Karpas-422 (cell line): ENCODE results near the gene DSCAML1. TPM values are rescaled to one million over a fixed set of nuclear protein-coding genes. Genes with fewer than 3 reads are reported as not detected.

Experiments used
- DNase-seq: peaks from one replicate; pipeline ENCODE4 v3.0.0-alpha.2; 2015
- H2AFZ ChIP-seq: fragments of 200-600 bp; sonication (generic); 2 replicates; pipeline ENCODE4 v1.6.1; 2014; ENCODE audit warnings: antibody characterized with exemption, low read length, mixed read lengths
- H3K27ac ChIP-seq: fragments of 200-600 bp; sonication (generic); 2 replicates; pipeline ENCODE4 v1.5.1; 2014; ENCODE audit warnings: mild to moderate bottlenecking, low read length, moderate library complexity
- H3K27me3 ChIP-seq: fragments of 200-600 bp; sonication (generic); 2 replicates; pipeline ENCODE4 v1.6.1; 2014; ENCODE audit warnings: low read length, mixed read lengths
- H3K36me3 ChIP-seq: fragments of 200-600 bp; sonication (generic); 2 replicates; pipeline ENCODE4 v1.6.1; 2014; ENCODE audit warnings: low read length, mixed read lengths; ENCODE audit not compliant: insufficient read depth
- H3K4me1 ChIP-seq: fragments of 200-600 bp; sonication (generic); 2 replicates; pipeline ENCODE4 v1.6.1; 2014; ENCODE audit warnings: mild to moderate bottlenecking, low read length, mixed read lengths
- H3K4me2 ChIP-seq: fragments of 200-600 bp; sonication (generic); 2 replicates; pipeline ENCODE4 v1.6.1; 2014; ENCODE audit warnings: low read length, low read depth, mild to moderate bottlenecking; ENCODE audit not compliant: poor library complexity, severe bottlenecking
- H3K4me3 ChIP-seq: fragments of 200-600 bp; sonication (generic); 2 replicates; pipeline ENCODE4 v1.5.1; 2014; ENCODE audit warnings: mild to moderate bottlenecking, antibody characterized with exemption, low read length, mixed read lengths
- H3K79me2 ChIP-seq: fragments of 200-600 bp; sonication (generic); 2 replicates; pipeline ENCODE4 v1.6.1; 2014; ENCODE audit warnings: mild to moderate bottlenecking, low read length, mixed read lengths
- H3K9ac ChIP-seq: fragments of 200-600 bp; sonication (generic); 2 replicates; pipeline ENCODE4 v1.6.0; 2014; ENCODE audit warnings: low read length
- H3K9me2 ChIP-seq: fragments of 200-600 bp; sonication (generic), shearing (Covaris generic); replicated peaks from 2 replicates; pipeline ENCODE4 v1.6.0; 2014; ENCODE audit warnings: mild to moderate bottlenecking, low read length, moderate library complexity; ENCODE audit not compliant: insufficient read depth
- H3K9me3 ChIP-seq: fragments of 300-700, 200-600 bp; sonication (generic); 2 replicates; pipeline ENCODE4 v1.6.1; 2014; ENCODE audit warnings: low read length, mixed read lengths
- H4K20me1 ChIP-seq: fragments of 200-600 bp; sonication (generic); 2 replicates; pipeline ENCODE4 v1.6.1; 2014; ENCODE audit warnings: mild to moderate bottlenecking, antibody characterized with exemption, low read length, low read depth; ENCODE audit not compliant: insufficient read depth
- total RNA-seq: library from RNA; depleted of rRNA; stranded (reverse); fragments of >200 nt; shearing (Covaris generic); gene quantifications from 2 replicates; pipeline ENCODE4 v1.2.3, GENCODE V29; 2014; ENCODE audit warnings: low replicate concordance

Gene DSCAML1
- total RNA-seq, 1 experiment from 2014 or later: not detected

DNA sequence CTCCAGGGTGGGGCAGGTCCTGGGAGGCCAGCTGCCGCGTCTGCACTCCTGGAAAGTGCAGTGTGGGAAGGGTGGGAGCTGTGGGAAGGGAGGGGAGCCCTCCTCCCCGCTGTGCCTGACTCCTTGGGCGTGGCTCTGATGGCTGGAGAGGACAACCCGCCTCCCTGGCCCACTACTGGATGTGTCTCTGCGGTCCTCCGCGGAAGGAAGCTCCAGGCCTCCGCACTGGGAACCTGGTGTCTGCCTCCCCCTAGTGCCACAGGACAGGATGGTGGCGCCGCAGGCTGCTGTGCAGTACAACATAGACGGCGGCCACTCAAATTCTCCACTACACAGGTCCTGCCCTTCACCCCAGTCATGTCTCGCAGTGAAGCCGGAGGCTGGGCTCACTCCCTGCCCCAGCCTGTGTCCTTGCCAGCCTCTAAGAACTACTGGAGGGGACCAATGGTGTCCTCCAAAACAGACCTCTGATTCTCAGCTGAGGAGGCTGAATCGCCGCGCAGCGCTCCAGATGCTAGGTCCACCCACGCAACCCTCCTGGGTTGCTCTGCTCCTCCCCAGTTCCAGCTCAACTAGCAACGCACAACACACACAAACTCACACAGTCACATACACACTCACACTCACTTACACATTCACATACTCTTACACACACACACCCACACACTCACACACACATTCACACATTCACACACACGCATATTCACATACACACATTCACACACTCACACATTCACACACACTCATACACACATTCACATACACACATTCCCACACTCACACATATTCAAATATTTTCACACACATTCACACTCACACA is 12.4 kb upstream of the DSCAML1 start:
- Histone ChIP-seq H2AFZ (no peak overlapping the region), H3K4me2 (no peak overlapping the region), H3K36me3 (no peaks in the 10 kb centered on the region), H3K27ac (no peak overlapping the region), H4K20me1 (no peaks in the 10 kb centered on the region), H3K9me3 (no peaks in the 10 kb centered on the region), H3K4me3 (no peak overlapping the region), H3K79me2 (no peaks in the 10 kb centered on the region), H3K9ac (no peak overlapping the region), H3K27me3 (no peaks in the 10 kb centered on the region), H3K9me2 (no peaks in the 10 kb centered on the region), H3K4me1 (no peaks in the 10 kb centered on the region)
- no peak for DNase-seq

DNA sequence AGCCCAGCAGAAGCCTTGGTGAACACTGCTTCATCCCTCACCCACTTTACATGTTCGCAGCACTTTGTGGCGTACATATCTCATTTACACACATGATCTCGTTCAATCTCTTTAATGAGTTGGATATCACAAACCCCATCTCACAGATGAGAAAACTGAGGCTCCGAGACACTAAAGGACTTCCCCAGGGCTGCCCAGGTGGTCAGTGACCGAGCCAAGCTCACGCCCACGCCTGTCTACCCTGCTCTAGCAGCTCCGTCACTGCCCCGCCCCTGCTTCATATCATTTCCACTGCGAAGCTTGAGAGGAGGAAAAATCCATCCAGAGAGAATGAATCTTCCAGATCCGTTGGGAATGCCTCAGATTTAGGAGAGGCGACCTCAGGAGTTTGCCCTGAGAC is 11.8 kb upstream of the DSCAML1 start:
- no peaks in the 10 kb centered on the region for H3K36me3 ChIP-seq
- no peak overlapping the region for H3K4me3 ChIP-seq
- no peak overlapping the region for H3K27ac ChIP-seq
- H3K79me2 ChIP-seq: no peaks in the 10 kb centered on the region
- H3K9me2 ChIP-seq: no peaks in the 10 kb centered on the region
- H2AFZ ChIP-seq: no peak overlapping the region
- H3K27me3 ChIP-seq: no peaks in the 10 kb centered on the region
- H3K9me3 ChIP-seq: no peaks in the 10 kb centered on the region
- no peaks in the 10 kb centered on the region for H3K4me1 ChIP-seq
- DNase-seq: no peak
- H4K20me1 ChIP-seq: no peaks in the 10 kb centered on the region
- no peak overlapping the region for H3K9ac ChIP-seq
- no peak overlapping the region for H3K4me2 ChIP-seq

DNA sequence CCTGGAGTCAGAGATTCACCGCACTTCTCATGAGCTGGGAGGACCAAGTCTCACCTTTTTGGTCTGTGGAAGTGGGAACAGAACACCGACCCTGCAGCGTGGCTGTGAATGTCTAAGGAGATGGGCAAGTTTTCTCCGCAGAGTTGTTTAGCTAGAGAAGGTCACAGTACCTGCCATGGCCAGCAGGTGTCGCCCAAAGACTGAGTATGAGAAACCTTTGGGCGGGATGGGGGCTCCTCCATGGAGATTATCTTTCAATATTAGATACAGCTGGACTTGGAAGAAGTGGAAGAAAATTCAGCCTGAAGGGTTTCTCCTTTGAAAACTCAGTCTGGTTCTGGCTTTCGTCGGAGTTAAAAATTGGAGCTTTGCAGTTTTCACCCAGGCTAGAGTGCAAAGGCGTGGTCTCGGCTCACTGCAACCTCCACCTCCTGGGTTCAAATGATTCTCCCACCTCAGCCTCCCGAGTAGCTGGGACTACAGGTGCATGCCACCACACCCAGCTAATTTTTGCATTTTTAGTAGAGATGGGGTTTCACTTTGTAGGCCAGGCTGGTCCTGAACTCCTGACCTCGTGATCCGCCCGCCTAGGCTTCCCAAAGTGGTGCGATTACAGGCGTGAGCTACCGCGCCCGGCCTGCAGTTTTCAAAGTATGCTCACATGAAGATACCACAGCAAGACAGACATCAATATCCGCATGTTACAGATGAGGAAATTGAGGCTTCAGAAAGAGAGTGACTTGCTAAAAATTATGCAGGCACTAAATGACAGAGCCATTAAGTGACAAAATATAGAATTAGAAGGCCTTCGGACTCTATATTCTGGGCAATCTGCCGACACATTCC is 10.7 kb upstream of the DSCAML1 start:
- H3K4me3 ChIP-seq: no peak overlapping the region
- H3K27ac ChIP-seq: no peak overlapping the region
- H3K36me3 ChIP-seq: no peaks in the 10 kb centered on the region
- DNase-seq: peak; percentile 76
- H3K9me3 ChIP-seq: no peaks in the 10 kb centered on the region
- H3K4me1 ChIP-seq: no peaks in the 10 kb centered on the region
- no peak overlapping the region for H3K9ac ChIP-seq
- H3K4me2 ChIP-seq: no peak overlapping the region
- H3K9me2 ChIP-seq: no peaks in the 10 kb centered on the region
- no peaks in the 10 kb centered on the region for H3K79me2 ChIP-seq
- H2AFZ ChIP-seq: no peak overlapping the region
- H4K20me1 ChIP-seq: no peaks in the 10 kb centered on the region
- H3K27me3 ChIP-seq: no peaks in the 10 kb centered on the region

DNA sequence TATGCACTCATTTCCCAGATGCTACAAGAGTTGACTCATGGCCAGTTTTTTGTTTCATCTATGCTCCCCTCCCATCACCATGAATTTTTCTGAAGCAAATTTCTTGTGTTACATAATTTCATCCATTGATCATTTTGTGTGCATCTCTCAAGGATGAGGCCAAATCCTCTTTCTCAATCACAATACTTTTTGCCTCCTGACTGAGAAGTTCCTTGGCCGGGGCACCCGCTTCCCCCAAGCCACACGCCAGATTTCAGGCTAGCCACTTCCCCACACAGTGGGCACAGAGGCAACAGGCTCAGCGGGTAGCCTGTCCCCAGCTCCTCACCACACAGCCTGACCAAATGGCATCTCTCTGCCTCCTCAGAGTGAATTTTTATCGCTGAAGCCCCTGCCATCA is 9.8 kb upstream of the DSCAML1 start:
- Histone ChIP-seq H3K9me2 (no peaks in the 10 kb centered on the region), H3K9ac (no peak overlapping the region), H3K4me3 (no peak overlapping the region), H3K9me3 (no peaks in the 10 kb centered on the region), H3K4me1 (no peaks in the 10 kb centered on the region), H3K27ac (no peak overlapping the region), H3K79me2 (no peaks in the 10 kb centered on the region), H3K27me3 (no peaks in the 10 kb centered on the region), H2AFZ (no peak overlapping the region), H4K20me1 (no peaks in the 10 kb centered on the region), H3K36me3 (no peaks in the 10 kb centered on the region), H3K4me2 (no peak overlapping the region)
- DNase-seq: no peak

DNA sequence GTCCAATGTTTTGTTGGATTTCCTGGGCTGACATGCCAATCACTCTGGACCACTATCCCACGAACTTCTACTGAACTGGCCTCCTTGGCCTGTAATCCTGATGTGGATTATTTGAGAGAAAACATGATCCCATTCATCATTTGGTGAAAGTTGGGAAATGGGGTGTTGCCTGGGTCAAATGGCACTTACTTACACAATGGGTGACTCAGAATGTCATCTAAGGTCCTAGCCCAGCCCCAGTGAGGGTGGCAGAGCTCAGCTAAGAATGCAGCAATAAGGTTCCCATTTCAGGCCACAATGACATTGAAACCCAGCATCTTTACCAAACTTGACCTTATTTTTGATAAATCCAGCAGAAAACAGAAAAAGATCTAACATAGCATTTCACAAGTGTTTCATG is 8.0 kb upstream of the DSCAML1 start:
- no peak overlapping the region for H2AFZ ChIP-seq
- no peaks in the 10 kb centered on the region for H3K79me2 ChIP-seq
- H4K20me1 ChIP-seq: no peaks in the 10 kb centered on the region
- no peaks in the 10 kb centered on the region for H3K4me1 ChIP-seq
- H3K4me2 ChIP-seq: no peak overlapping the region
- no peak overlapping the region for H3K4me3 ChIP-seq
- H3K27me3 ChIP-seq: no peaks in the 10 kb centered on the region
- H3K9me2 ChIP-seq: no peaks in the 10 kb centered on the region
- H3K9me3 ChIP-seq: no peaks in the 10 kb centered on the region
- H3K27ac ChIP-seq: no peak overlapping the region
- H3K9ac ChIP-seq: no peak overlapping the region
- no peak for DNase-seq
- no peaks in the 10 kb centered on the region for H3K36me3 ChIP-seq

DNA sequence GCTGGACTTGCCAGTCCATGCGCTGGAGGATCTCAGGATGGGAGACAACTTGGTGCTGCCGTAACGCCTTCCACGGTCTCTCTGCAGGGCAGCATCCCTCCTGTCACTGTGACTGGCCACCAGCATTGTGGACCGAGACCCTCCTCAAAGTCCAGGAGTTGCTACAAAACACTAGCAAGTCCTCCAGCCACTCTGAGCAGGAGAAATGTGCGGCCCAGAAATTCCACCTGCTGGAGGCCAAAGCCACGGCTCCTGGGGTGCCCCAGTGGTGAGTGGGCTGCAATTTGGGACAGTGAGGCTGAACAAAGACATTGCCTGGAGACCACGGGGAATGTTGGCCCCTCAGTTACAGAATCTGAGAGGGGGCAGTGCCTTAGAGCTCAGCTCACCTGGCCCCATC is 6.9 kb upstream of the DSCAML1 start:
- Histone ChIP-seq H3K9ac (no peak overlapping the region), H3K4me2 (no peak overlapping the region), H3K36me3 (no peaks in the 10 kb centered on the region), H2AFZ (no peak overlapping the region), H3K27ac (no peak overlapping the region), H3K9me2 (no peaks in the 10 kb centered on the region), H3K9me3 (no peaks in the 10 kb centered on the region), H3K4me1 (no peaks in the 10 kb centered on the region), H3K27me3 (no peaks in the 10 kb centered on the region), H3K4me3 (no peak overlapping the region), H4K20me1 (no peaks in the 10 kb centered on the region), H3K79me2 (no peaks in the 10 kb centered on the region)
- no peak for DNase-seq

DNA sequence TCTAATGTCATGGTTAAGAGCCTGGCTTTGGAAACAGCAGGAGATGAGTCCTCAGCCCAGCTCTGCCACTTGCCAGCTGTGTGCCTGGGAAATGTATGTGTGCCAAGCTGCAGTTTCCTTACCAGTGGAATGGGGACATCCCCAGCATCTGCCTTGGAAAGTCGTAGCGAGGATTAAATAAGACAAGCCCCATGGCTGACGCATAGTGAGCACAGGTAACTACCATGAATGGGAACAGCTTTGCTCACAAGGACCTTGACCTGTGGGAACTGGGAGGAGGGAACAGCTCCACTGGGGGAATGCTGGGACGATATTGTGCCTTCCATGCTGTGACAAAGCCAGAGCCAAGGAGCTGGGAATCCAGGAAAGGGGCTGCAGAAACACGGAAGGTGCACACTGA is 2.6 kb upstream of the DSCAML1 start:
- no peak overlapping the region for H2AFZ ChIP-seq
- H3K4me2 ChIP-seq: no peak overlapping the region
- no peaks in the 10 kb centered on the region for H3K27me3 ChIP-seq
- no peak overlapping the region for H3K4me3 ChIP-seq
- H3K9me3 ChIP-seq: no peaks in the 10 kb centered on the region
- H3K79me2 ChIP-seq: no peaks in the 10 kb centered on the region
- no peak overlapping the region for H3K9ac ChIP-seq
- H3K4me1 ChIP-seq: no peaks in the 10 kb centered on the region
- no peaks in the 10 kb centered on the region for H3K36me3 ChIP-seq
- H4K20me1 ChIP-seq: no peaks in the 10 kb centered on the region
- no peak for DNase-seq
- no peaks in the 10 kb centered on the region for H3K9me2 ChIP-seq
- H3K27ac ChIP-seq: no peak overlapping the region

DNA sequence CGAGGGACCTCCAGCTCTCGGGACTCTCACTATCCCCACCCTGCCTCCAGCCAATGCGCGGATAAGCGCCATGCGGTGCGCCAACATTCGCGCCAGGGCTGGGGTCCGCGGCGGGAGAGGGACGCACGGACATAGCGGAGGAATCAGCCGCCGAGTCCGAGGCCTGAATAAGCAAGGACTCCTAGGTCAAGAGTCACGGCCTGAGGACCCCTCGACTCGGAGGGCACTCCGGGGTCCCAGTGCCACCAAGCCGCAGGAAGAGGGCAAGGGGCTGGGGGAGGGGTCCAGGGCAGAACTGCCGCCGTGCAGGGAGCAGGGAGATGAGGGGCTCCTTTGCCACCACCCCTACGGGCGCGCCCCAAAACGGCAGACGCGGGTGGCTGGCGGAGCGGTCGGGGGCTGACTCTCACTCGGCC is 552 bp downstream of the DSCAML1 start:
- Histone ChIP-seq H2AFZ (no peak overlapping the region), H3K4me2 (no peak overlapping the region), H3K9ac (no peak overlapping the region), H3K9me2 (no peaks in the 10 kb centered on the region), H3K4me1 (peaks cover 10% of the 10 kb centered on the region), H3K4me3 (no peak overlapping the region), H3K9me3 (no peaks in the 10 kb centered on the region), H3K36me3 (no peaks in the 10 kb centered on the region), H3K79me2 (no peaks in the 10 kb centered on the region), H3K27me3 (no peaks in the 10 kb centered on the region), H4K20me1 (no peaks in the 10 kb centered on the region), H3K27ac (no peak overlapping the region)
- no peak for DNase-seq
